Measurements from ENCODE around the gene MON1A. TPM values are rescaled to one million over a fixed set of nuclear protein-coding genes. Genes with fewer than 3 reads are reported as not detected.

MON1A gene
- total and polyA plus RNA-seq, 4 donors: 7.0 to 12.3 (median 9.4) TPM

- 39 to 50% methylated on average over 6 of the region's 6 CpGs for WGBS, 2 donors
- no peak overlapping the region for H3K27ac ChIP-seq (ENCODE audit: low read depth in 1 of 2, low read length in 1 of 2)
- H3K4me1 ChIP-seq (ENCODE audit: control insufficient read depth in 5 of 5, insufficient read depth in 5 of 5, low read length in 5 of 5): peaks cover 0 to 41% (median 12%) of the 10 kb centered on the region in 5 donors
- no peaks in the 10 kb centered on the region for H3K27me3 ChIP-seq (ENCODE audit: control insufficient read depth in 3 of 3, insufficient read depth in 3 of 3, low read length in 2 of 3)
- H3K9ac ChIP-seq (ENCODE audit: insufficient read depth in 1 of 2, low read length in 2 of 2): no peak overlapping the region
- TF ChIP-seq, protein P1, sequence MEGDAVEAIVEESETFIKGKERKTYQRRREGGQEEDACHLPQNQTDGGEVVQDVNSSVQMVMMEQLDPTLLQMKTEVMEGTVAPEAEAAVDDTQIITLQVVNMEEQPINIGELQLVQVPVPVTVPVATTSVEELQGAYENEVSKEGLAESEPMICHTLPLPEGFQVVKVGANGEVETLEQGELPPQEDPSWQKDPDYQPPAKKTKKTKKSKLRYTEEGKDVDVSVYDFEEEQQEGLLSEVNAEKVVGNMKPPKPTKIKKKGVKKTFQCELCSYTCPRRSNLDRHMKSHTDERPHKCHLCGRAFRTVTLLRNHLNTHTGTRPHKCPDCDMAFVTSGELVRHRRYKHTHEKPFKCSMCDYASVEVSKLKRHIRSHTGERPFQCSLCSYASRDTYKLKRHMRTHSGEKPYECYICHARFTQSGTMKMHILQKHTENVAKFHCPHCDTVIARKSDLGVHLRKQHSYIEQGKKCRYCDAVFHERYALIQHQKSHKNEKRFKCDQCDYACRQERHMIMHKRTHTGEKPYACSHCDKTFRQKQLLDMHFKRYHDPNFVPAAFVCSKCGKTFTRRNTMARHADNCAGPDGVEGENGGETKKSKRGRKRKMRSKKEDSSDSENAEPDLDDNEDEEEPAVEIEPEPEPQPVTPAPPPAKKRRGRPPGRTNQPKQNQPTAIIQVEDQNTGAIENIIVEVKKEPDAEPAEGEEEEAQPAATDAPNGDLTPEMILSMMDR (IDR thresholded peaks at IDR 0.05; ENCODE audit: control extremely low read depth, extremely low read depth): no peak
- no peaks in the 10 kb centered on the region for H3K36me3 ChIP-seq (ENCODE audit: control insufficient read depth in 4 of 4, insufficient read depth in 4 of 4, low read length in 4 of 4)
- DNase-seq (peak in 2 of 3 donors; percentile 29 to 39), ATAC-seq (ENCODE audit: insufficient read depth, low FRiP score) (no peak)
- no peak overlapping the region for H3K4me3 ChIP-seq
- H3K9me3 ChIP-seq (ENCODE audit: control insufficient read depth in 4 of 4, insufficient read depth in 3 of 4, low read length in 3 of 4): peaks cover 0 to 3% (median 0%) of the 10 kb centered on the region in 4 donors
Measured at GRCh38 chr3:49880581-49881315, 48.9 kb downstream of the MON1A start.

GRCh38 chr3:49879721-49880120, 49.9 kb downstream of the MON1A start:
- no peaks in the 10 kb centered on the region for H3K36me3 ChIP-seq (ENCODE audit: control insufficient read depth in 4 of 4, insufficient read depth in 4 of 4, low read length in 4 of 4)
- ATAC-seq (ENCODE audit: insufficient read depth, low FRiP score): no peak
- 56 to 74% methylated on average over 2 of the region's 2 CpGs for WGBS, 2 donors
- peaks cover 0 to 41% (median 12%) of the 10 kb centered on the region in 5 donors for H3K4me1 ChIP-seq (ENCODE audit: control insufficient read depth in 5 of 5, insufficient read depth in 5 of 5, low read length in 5 of 5)
- H3K4me3 ChIP-seq: no peak overlapping the region
- H3K9me3 ChIP-seq (ENCODE audit: control insufficient read depth in 4 of 4, insufficient read depth in 3 of 4, low read length in 3 of 4): peaks cover 0 to 3% (median 0%) of the 10 kb centered on the region in 4 donors
- DNase-seq: no peak
- H3K9ac ChIP-seq (ENCODE audit: insufficient read depth in 1 of 2, low read length in 2 of 2): no peak overlapping the region
- H3K27ac ChIP-seq (ENCODE audit: low read depth in 1 of 2, low read length in 1 of 2): no peak overlapping the region
- TF ChIP-seq, protein P1 (IDR thresholded peaks at IDR 0.05; ENCODE audit: control extremely low read depth, extremely low read depth): no peak
- H3K27me3 ChIP-seq (ENCODE audit: control insufficient read depth in 3 of 3, insufficient read depth in 3 of 3, low read length in 2 of 3): no peaks in the 10 kb centered on the region

DNA sequence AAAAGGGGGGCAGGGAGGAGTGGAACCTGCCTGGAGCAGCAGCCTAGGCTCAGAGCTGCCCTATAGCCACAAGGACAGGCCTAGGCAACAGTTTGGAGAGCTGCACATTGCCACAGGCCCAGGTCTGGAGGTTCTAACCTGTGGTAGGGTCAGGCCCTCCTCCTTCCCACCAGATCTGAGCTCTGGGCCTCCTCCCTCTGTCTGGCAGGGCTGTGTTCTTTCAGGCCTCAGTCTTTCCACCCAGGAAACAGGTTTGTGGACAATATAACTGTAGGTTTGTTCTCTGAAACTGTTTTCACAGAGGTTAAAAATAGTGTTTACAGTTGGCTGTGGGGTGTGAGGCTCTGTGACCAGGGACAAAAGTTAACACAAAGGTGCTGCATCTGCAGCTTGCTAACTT, 50.9 kb downstream of the MON1A start:
- no peak for DNase-seq

More for the DNA sequence above, 50.9 kb downstream of the MON1A start:
- peaks cover 0 to 3% (median 0%) of the 10 kb centered on the region in 4 donors for H3K9me3 ChIP-seq (ENCODE audit: control insufficient read depth in 4 of 4, insufficient read depth in 3 of 4, low read length in 3 of 4)
- ATAC-seq (ENCODE audit: insufficient read depth, low FRiP score): no peak
- no peak overlapping the region for H3K27ac ChIP-seq (ENCODE audit: low read depth in 1 of 2, low read length in 1 of 2)
- H3K4me1 ChIP-seq (ENCODE audit: control insufficient read depth in 5 of 5, insufficient read depth in 5 of 5, low read length in 5 of 5): peaks cover 0 to 41% (median 12%) of the 10 kb centered on the region in 5 donors
- no peaks in the 10 kb centered on the region for H3K36me3 ChIP-seq (ENCODE audit: control insufficient read depth in 4 of 4, insufficient read depth in 4 of 4, low read length in 4 of 4)
- H3K4me3 ChIP-seq: no peak overlapping the region
- no peaks in the 10 kb centered on the region for H3K27me3 ChIP-seq (ENCODE audit: control insufficient read depth in 3 of 3, insufficient read depth in 3 of 3, low read length in 2 of 3)
- TF ChIP-seq, protein P1 (IDR thresholded peaks at IDR 0.05; ENCODE audit: control extremely low read depth, extremely low read depth): no peak
- H3K9ac ChIP-seq (ENCODE audit: insufficient read depth in 1 of 2, low read length in 2 of 2): no peak overlapping the region

Measured in lung (tissue), 12 donors.